ENCODE data around the gene FAR1.
"Not testable (repeated sequence)": the region's sequence is repeated elsewhere in the genome, so short reads cannot be mapped to it uniquely, and the experiment has no call there.

The FAR1 gene

DNA sequence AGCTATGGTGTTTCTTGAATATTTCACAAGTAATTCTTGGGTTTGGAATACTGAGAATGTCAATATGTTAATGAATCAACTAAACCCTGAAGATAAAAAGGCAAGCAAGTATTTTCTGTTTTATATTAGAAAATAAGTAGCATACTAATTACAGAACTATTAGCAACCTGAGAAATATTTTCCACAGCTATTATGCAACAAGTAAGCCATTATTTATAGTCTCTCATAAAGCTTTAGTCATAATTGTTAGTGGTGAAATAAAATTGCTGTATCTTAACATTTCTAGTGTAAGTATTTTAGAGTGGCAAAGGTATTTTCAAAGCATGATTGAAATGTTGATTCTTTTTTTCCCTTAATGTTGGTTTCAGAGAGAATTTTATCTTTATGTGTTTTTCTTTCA, 53.3 kb downstream of the FAR1 start:
- no peak for TF ChIP-seq CTCF (IDR thresholded peaks at IDR 0.05; ENCODE audit: control insufficient read depth, insufficient read depth, low read depth, low read length, missing control alignments)
- no peak overlapping the region for H3K4me3 ChIP-seq (ENCODE audit: control insufficient read depth, low read depth, low read length)
- no peak for DNase-seq (ENCODE audit: low read depth)

DNA sequence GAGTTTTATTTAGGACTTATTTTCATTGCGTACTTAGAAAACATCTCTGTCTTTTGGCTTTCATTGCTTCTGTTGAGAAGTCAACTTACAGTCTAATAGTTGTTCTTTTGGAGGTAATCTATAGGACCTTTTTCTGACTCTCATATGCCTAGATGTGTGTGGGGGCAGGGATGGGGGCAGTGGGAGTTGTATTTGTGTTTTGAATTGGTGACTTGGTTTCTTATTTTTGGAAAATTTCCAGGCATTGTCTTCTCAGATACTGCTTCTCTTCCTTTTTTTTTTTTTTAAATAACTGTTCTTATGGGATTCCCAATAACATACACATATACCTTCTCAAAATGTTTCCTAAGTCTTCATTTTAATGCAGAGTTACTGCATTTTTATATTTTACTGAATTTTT, 58.0 kb downstream of the FAR1 start:
- no peak for TF ChIP-seq CTCF (IDR thresholded peaks at IDR 0.05; ENCODE audit: control insufficient read depth, insufficient read depth, low read depth, low read length, missing control alignments)
- no peak for DNase-seq (ENCODE audit: low read depth)
- no peak overlapping the region for H3K4me3 ChIP-seq (ENCODE audit: control insufficient read depth, low read depth, low read length)

DNA sequence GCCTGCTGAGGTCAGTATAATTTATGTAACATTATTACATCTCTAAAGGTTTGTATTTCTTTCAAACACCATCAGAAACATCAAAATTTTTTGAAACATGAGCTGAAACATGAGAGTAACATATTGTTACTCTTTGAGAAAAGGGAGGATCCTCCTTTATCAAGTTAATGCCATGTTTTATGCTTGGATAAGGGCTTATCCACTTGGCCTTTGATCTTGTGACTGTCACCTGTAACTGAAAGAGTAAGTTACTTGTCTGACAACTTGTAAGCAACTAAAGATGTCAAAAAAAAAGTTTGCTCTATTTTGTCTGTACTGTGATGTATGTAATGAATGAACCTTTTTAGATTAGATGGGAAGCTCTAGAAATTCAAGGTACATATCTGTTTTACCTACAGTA, 59.6 kb downstream of the FAR1 start:
- no peak for DNase-seq (ENCODE audit: low read depth)
- no peak for TF ChIP-seq CTCF (IDR thresholded peaks at IDR 0.05; ENCODE audit: control insufficient read depth, insufficient read depth, low read depth, low read length, missing control alignments)
- H3K4me3 ChIP-seq (ENCODE audit: control insufficient read depth, low read depth, low read length) = no peak overlapping the region

DNA sequence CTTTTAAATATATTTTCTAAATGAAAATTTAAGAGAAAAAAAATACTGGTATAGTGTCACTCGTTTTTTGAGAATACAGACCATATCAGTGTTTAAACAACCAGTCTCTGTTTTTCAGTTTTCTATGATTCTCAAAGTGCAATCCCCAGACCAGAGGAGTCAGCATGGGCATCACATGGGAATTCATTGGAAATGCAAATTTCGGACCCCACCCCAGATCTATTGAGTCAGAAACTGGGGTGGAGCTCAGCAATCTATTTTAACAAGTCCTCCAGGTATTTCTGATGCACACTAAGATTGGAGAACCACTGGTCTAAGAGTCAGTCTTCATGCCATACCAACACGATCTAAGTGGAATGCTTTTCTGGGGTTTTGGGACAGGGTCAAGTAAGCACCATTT, 66.1 kb downstream of the FAR1 start:
- no peak for DNase-seq (ENCODE audit: low read depth)
- TF ChIP-seq CTCF (IDR thresholded peaks at IDR 0.05; ENCODE audit: control insufficient read depth, insufficient read depth, low read depth, low read length, missing control alignments) = no peak
- no peak overlapping the region for H3K4me3 ChIP-seq (ENCODE audit: control insufficient read depth, low read depth, low read length)

DNA sequence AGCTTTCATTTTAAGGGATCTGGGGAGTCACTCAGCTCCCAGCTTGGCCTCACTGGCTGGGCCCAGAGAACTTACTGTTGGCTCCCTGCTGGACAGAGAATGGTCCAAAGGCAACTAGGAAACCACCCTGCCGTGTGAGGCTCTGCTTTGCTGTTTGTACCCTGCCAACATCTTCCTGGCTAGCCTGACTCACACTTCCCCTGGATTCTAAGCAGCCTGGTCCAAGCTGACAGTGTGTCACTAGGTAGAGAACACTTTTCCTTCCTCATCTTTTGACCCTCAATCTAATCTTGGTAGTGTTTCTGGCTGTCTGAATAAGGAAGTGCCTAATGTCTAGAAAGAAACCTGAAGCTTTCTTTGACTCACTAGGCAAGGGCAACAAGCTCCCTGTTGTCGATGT, 76.7 kb downstream of the FAR1 start:
- DNase-seq (ENCODE audit: low read depth) = no peak

DNA sequence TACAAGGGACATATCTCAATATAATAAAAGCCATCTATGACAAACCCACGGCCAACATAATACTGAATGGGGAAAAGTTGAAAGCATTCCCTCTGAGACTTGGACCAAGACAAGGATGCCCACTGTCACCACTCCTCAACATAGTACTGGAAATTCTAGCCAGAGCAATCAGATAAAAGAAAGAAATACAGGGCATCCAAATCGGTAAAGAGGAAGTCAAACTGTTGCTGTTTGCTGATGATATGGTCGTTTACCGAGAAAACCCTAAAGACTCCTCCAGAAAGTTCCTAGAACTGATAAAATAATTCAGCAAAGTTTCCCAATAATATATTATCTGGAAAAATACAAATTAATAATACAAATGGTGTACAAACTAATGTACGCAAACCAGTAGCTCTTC, 84.8 kb downstream of the FAR1 start:
- DNase-seq (ENCODE audit: low read depth) = not testable (repeated sequence)

More for the DNA sequence above, 76.7 kb downstream of the FAR1 start:
- TF ChIP-seq CTCF (IDR thresholded peaks at IDR 0.05; ENCODE audit: control insufficient read depth, insufficient read depth, low read depth, low read length, missing control alignments) = no peak
- no peak overlapping the region for H3K4me3 ChIP-seq (ENCODE audit: control insufficient read depth, low read depth, low read length)

GRCh38 chr11:13759050-13759449, 90.6 kb downstream of the FAR1 start:
- no peak for DNase-seq (ENCODE audit: low read depth)
- no peak overlapping the region for H3K4me3 ChIP-seq (ENCODE audit: control insufficient read depth, low read depth, low read length)
- TF ChIP-seq CTCF (IDR thresholded peaks at IDR 0.05; ENCODE audit: control insufficient read depth, insufficient read depth, low read depth, low read length, missing control alignments) = no peak

More for the DNA sequence above, 84.8 kb downstream of the FAR1 start:
- H3K4me3 ChIP-seq (ENCODE audit: control insufficient read depth, low read depth, low read length) = not testable (repeated sequence)

Measured in AG09309 (cell line).